Suprapubic skin (tissue), 4 donors: ENCODE measurements around the gene PTPRA. TPM values are rescaled to one million over a fixed set of nuclear protein-coding genes. Genes with fewer than 3 reads are reported as not detected.

Experiments
- DNase-seq, 2 donors: peaks; one replicate each; pipeline ENCODE4 v3.0.0-alpha.2; 2019; ENCODE audit warnings: low spot score in 2 of 2
- H3K27ac ChIP-seq: fragments of 200-600 bp; sonication (generic); one replicate; pipeline ENCODE4 v1.5.1; 2019
- H3K27me3 ChIP-seq: fragments of 200-600 bp; sonication (generic); one replicate; pipeline ENCODE4 v1.5.1; 2019
- H3K36me3 ChIP-seq: fragments of 200-600 bp; sonication (generic); one replicate; pipeline ENCODE4 v1.5.1; 2019
- H3K4me1 ChIP-seq: fragments of 200-600 bp; sonication (generic); one replicate; pipeline ENCODE4 v1.5.1; 2019
- H3K4me3 ChIP-seq: fragments of 200-600 bp; sonication (generic); one replicate; pipeline ENCODE4 v1.5.1; 2019; ENCODE audit warnings: mild to moderate bottlenecking
- H3K9me3 ChIP-seq: fragments of 200-600 bp; sonication (generic); one replicate; pipeline ENCODE4 v1.5.1; 2019
- EP300 ChIP-seq: sonication (generic); formaldehyde crosslinking; IDR thresholded peaks from one replicate; pipeline ENCODE4 v1.6.1; 2017; ENCODE audit warnings: antibody characterized with exemption
- POLR2A ChIP-seq, 2 donors: fragments of 450-650 bp; IDR thresholded peaks; one replicate each; pipeline ENCODE4 v1.6.1; 2017; ENCODE audit warnings: antibody characterized with exemption in 2 of 2, mild to moderate bottlenecking in 2 of 2, moderate library complexity in 2 of 2
- POLR2AphosphoS5 ChIP-seq, 3 donors: sonication (generic); formaldehyde crosslinking; IDR thresholded peaks; one replicate each; pipeline ENCODE4 v1.6.1; 2017; ENCODE audit warnings: antibody characterized with exemption in 3 of 3
- WGBS: methylation state at CpG from one replicate; pipeline ENCODE4 v1.1.5; 2018; 5-methylcytosine and 5-hydroxymethylcytosine counted together
- total RNA-seq, 4 donors: library from RNA; depleted of rRNA; stranded (reverse); fragments of >200 nt; gene quantifications; one replicate each; pipeline ENCODE4 v1.1.0, GENCODE V29; 2016
- TF ChIP-seq, protein P1 (sequence below), 2 donors: fragments of 200-600 bp in 1 of 2; fragments of 450-650 bp in 1 of 2; sonication (generic) in 1 of 2; IDR thresholded peaks; one replicate each; pipeline ENCODE4 v1.5.1; 2016 to 2019; ENCODE audit warnings: antibody characterized with exemption in 2 of 2, mild to moderate bottlenecking in 1 of 2, moderate library complexity in 1 of 2

The PTPRA gene
- total RNA-seq, 4 donors from 2014 or later, result 47.7 to 83.0 (median 73.4) TPM

DNA sequence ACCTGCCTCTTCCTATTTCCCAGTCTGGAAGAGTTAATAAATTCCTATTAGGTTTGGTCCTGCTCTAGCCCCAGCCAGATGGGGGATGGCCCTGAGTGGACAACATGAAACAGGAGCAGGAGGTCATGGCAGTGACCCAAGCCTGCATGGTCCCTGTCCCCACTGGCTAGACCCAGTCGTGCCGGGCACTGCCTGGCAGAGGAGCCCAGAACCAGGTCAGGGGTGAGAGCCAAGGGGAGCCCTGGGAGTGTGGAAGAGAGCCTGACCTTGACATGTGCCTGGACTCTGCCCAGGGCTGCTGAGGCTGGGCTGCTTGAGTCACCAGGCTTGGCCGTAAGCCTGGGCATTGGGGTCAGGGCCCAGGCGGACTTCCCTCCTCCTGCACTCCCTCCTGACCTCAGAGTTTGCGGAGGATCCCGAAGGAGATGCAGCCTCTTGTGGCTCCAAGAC is 207.7 kb downstream of the PTPRA start:
- no peak for DNase-seq
- Histone ChIP-seq H3K9me3 (no peaks in the 10 kb centered on the region), H3K27me3 (peaks cover 47% of the 10 kb centered on the region), H3K36me3 (no peaks in the 10 kb centered on the region), H3K4me3 (no peak overlapping the region), H3K27ac (no peak overlapping the region), H3K4me1 (peaks cover 14% of the 10 kb centered on the region)
- TF ChIP-seq, protein P1, sequence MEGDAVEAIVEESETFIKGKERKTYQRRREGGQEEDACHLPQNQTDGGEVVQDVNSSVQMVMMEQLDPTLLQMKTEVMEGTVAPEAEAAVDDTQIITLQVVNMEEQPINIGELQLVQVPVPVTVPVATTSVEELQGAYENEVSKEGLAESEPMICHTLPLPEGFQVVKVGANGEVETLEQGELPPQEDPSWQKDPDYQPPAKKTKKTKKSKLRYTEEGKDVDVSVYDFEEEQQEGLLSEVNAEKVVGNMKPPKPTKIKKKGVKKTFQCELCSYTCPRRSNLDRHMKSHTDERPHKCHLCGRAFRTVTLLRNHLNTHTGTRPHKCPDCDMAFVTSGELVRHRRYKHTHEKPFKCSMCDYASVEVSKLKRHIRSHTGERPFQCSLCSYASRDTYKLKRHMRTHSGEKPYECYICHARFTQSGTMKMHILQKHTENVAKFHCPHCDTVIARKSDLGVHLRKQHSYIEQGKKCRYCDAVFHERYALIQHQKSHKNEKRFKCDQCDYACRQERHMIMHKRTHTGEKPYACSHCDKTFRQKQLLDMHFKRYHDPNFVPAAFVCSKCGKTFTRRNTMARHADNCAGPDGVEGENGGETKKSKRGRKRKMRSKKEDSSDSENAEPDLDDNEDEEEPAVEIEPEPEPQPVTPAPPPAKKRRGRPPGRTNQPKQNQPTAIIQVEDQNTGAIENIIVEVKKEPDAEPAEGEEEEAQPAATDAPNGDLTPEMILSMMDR (IDR thresholded peaks at IDR 0.05), result no peak
- no peak for TF ChIP-seq EP300
- TF ChIP-seq POLR2A (IDR thresholded peaks at IDR 0.05), result no peak
- no peak for TF ChIP-seq POLR2AphosphoS5 (IDR thresholded peaks at IDR 0.05)
- WGBS, result 41% methylated on average over 5 of the region's 6 CpGs

DNA sequence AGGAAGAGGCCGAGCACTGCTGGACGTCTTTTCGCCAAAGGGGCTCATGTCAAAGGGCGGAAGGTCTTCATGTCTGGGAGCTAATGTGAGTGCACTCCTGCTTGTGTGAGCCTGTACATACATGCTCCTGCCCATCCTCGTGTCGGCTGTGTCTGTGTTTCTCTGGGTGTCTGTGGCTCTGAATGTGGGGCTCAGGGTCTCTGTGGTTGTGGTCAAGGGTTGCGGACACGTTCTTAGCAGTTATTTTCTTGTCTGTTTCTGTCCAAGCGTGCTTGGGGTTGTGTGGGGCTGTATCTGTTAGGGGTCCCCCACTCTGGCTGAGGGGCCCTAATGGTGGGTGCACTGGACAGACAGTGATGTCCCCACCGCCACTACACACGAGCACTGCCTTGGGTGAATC is 208.4 kb downstream of the PTPRA start:
- peaks cover 14% of the 10 kb centered on the region for H3K4me1 ChIP-seq
- DNase-seq, result no peak
- WGBS, result 88% methylated on average over 8 of the region's 11 CpGs
- no peaks in the 10 kb centered on the region for H3K9me3 ChIP-seq
- no peak overlapping the region for H3K4me3 ChIP-seq
- H3K27me3 ChIP-seq, result peaks cover 47% of the 10 kb centered on the region
- no peak overlapping the region for H3K27ac ChIP-seq
- H3K36me3 ChIP-seq, result no peaks in the 10 kb centered on the region
- TF ChIP-seq, protein P1 (IDR thresholded peaks at IDR 0.05), result no peak
- TF ChIP-seq POLR2A (IDR thresholded peaks at IDR 0.05), result no peak
- TF ChIP-seq POLR2AphosphoS5 (IDR thresholded peaks at IDR 0.05), result no peak
- no peak for TF ChIP-seq EP300

DNA sequence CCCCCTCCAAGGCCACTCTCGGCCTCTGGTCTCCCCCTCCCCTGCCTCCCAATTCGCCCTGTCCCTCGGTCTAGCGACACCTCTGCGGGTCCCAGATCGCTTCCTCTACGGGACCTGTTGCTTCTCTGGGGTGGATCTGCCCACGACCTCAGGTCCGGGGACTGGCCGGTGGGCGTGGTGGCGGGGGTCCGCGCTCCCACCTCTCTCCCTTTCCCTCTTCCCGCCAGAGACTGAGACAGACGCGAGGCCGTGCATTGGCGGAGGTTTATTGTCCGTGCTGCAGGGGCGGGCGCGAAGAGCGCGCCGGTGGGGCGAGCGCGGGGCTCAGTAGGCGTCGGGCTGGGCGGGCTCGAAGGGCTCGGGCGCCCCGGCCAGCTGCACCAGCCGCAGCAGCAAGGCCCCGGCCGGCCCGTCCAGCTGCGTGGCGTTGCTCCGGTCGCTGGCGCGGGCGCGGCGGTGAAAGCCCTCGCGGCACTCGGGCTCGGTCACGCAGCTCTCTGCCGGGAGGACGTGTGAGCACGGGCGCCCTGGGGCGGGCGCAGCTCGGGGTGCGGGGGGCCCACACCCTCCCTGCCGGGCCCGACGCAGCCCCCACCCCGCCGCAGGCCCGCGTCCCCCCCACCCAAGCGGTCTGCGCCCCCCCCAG is 209.1 kb downstream of the PTPRA start:
- no peak for DNase-seq
- Histone ChIP-seq H3K36me3 (no peaks in the 10 kb centered on the region), H3K27ac (no peak overlapping the region), H3K27me3 (peaks cover 47% of the 10 kb centered on the region), H3K4me3 (peak overlapping the region; percentile 51), H3K9me3 (no peaks in the 10 kb centered on the region), H3K4me1 (peaks cover 14% of the 10 kb centered on the region)
- TF ChIP-seq EP300 (no peak), POLR2A (IDR thresholded peaks at IDR 0.05) (no peak), POLR2AphosphoS5 (IDR thresholded peaks at IDR 0.05) (no peak)
- TF ChIP-seq, protein P1 (IDR thresholded peaks at IDR 0.05), result no peak
- WGBS, result 38% methylated on average over 7 of the region's 71 CpGs

DNA sequence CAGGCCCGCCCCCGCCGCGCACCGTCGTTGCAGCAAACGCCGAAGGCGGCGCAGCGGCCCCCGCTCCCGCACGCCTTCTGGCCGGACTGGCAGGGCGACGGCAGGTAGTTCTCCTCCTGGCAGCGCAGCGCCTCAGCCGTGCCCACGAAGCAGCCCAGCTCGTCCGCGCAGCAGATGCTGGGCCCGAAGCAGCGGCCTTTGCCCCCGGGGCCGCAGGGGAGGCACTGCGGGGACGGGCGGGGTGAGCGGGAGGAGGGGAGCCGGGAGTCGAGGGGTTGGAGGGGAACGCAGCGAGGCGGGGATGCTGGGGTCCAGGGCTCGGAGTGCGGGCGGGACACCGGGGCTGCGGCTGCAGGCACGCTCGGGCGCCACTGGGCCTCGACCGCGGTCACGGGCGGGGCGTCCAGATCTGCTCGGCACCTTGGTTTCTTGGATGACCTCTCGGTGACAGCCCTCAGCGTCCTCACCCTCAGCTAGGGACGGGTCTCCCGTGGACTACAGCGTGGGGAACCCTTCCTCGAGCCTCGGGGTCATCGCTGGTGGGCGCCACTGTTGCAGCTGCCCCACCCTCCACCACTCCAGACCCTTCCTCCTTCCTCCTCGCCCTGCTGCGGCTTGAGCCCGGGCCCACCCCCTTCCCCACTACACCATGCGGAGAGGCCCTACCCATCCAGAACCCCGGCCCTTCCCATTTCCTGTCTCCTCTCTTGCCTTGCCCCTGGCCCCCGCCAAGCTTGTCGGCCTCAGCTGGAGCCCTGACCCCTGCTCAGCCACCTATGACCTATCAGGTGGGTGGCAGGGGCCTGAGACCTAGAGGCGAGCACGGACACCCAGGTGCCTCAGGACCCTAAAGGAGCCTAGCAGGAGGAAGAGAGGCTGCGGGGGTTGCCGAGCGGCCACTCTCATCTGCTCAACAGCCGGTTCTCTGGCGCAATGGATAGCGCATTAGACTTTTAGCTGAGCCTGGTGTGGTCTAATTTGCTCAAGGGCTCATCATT is 210.0 kb downstream of the PTPRA start:
- no peak overlapping the region for H3K27ac ChIP-seq
- WGBS, result 24% methylated on average over 46 of the region's 76 CpGs
- no peaks in the 10 kb centered on the region for H3K36me3 ChIP-seq
- H3K27me3 ChIP-seq, result peaks cover 47% of the 10 kb centered on the region
- no peak for DNase-seq
- H3K4me3 ChIP-seq, result peak overlapping the region; percentile 51
- no peaks in the 10 kb centered on the region for H3K9me3 ChIP-seq
- peaks cover 14% of the 10 kb centered on the region for H3K4me1 ChIP-seq
- TF ChIP-seq, protein P1 (IDR thresholded peaks at IDR 0.05), result no peak
- TF ChIP-seq POLR2AphosphoS5 (IDR thresholded peaks at IDR 0.05), result no peak
